Mesenchymal stem cell (in vitro differentiated cells and primary cell): ENCODE results near the gene BBS7.

ENCODE experiments used
- DNase-seq: peaks from one replicate; pipeline ENCODE4 v3.0.0-alpha.2; 2013
- H2AFZ ChIP-seq: one replicate; pipeline ENCODE4 v1.6.1; 2013; ENCODE audit warnings: low read depth, mild to moderate bottlenecking, control low read depth, inconsistent platforms, low read length, moderate library complexity
- H2AK5ac ChIP-seq: 2 replicates; pipeline ENCODE4 v1.6.1; 2013; ENCODE audit warnings: low read length, moderate library complexity, mild to moderate bottlenecking, inconsistent platforms; ENCODE audit not compliant: severe bottlenecking
- H2BK120ac ChIP-seq: one replicate; pipeline ENCODE4 v1.6.1; 2013; ENCODE audit warnings: low read depth, mild to moderate bottlenecking, inconsistent platforms, low read length, moderate library complexity
- H2BK12ac ChIP-seq, 2 experiments: one replicate each; pipeline ENCODE4 v1.6.1; 2013; ENCODE audit warnings: inconsistent platforms in 2 of 2, low read length in 2 of 2, mild to moderate bottlenecking in 2 of 2, moderate library complexity in 2 of 2, control low read depth in 1 of 2
- H2BK15ac ChIP-seq: one replicate; pipeline ENCODE4 v1.6.1; 2013; ENCODE audit warnings: mild to moderate bottlenecking, low read depth, inconsistent platforms; ENCODE audit not compliant: poor library complexity, severe bottlenecking
- H2BK5ac ChIP-seq: 2 replicates; pipeline ENCODE4 v1.6.1; 2013; ENCODE audit warnings: low read depth, mild to moderate bottlenecking, low read length, control low read depth, inconsistent platforms; ENCODE audit not compliant: poor library complexity, severe bottlenecking
- H3K14ac ChIP-seq, 2 experiments: one replicate each; pipeline ENCODE4 v1.6.1; 2013; ENCODE audit warnings: inconsistent platforms in 2 of 2, low read length in 2 of 2, control low read depth in 1 of 2, mild to moderate bottlenecking in 1 of 2, moderate library complexity in 1 of 2
- H3K18ac ChIP-seq, 2 experiments: one replicate each; pipeline ENCODE4 v1.6.1; 2013; ENCODE audit warnings: inconsistent platforms in 2 of 2, low read length in 2 of 2, control low read depth in 1 of 2, low read depth in 1 of 2, mild to moderate bottlenecking in 1 of 2
- H3K23ac ChIP-seq, 2 experiments: one replicate each; pipeline ENCODE4 v1.6.1; 2013; ENCODE audit warnings: inconsistent platforms in 2 of 2, low read length in 2 of 2, mild to moderate bottlenecking in 2 of 2, moderate library complexity in 2 of 2, control low read depth in 1 of 2
- H3K27ac ChIP-seq: 2 replicates; pipeline ENCODE4 v1.5.1; 2013; ENCODE audit warnings: mild to moderate bottlenecking, moderate library complexity, low read length, control low read depth, inconsistent platforms; ENCODE audit not compliant: poor library complexity, severe bottlenecking
- H3K27me3 ChIP-seq, 2 experiments: 2 replicates each; pipeline versions ENCODE4 v1.6.1 to v1.7.0; 2013; ENCODE audit warnings: low read length in 2 of 2, mild to moderate bottlenecking in 2 of 2, moderate library complexity in 2 of 2, control low read depth in 1 of 2, inconsistent platforms in 1 of 2; ENCODE audit not compliant: control insufficient read depth in 1 of 2, insufficient read depth in 1 of 2
- H3K36me3 ChIP-seq, 2 experiments: 2 replicates each; pipeline versions ENCODE4 v1.6.1 to v1.7.0; 2013; ENCODE audit warnings: low read length in 2 of 2, control low read depth in 1 of 2, inconsistent platforms in 1 of 2, low read depth in 1 of 2, mild to moderate bottlenecking in 1 of 2; ENCODE audit not compliant: insufficient read depth in 2 of 2, control insufficient read depth in 1 of 2
- H3K4ac ChIP-seq, 2 experiments: one replicate each; pipeline ENCODE4 v1.6.1; 2013; ENCODE audit warnings: inconsistent platforms in 2 of 2, low read length in 2 of 2, mild to moderate bottlenecking in 2 of 2, moderate library complexity in 2 of 2, control low read depth in 1 of 2, low read depth in 1 of 2
- H3K4me1 ChIP-seq: 2 replicates; pipeline ENCODE4 v1.6.1; 2013; ENCODE audit warnings: low read depth, low read length, control low read depth; ENCODE audit not compliant: control insufficient read depth, insufficient read depth
- H3K4me2 ChIP-seq: 2 replicates; pipeline ENCODE4 v1.6.1; 2013; ENCODE audit warnings: low read length, mild to moderate bottlenecking, inconsistent platforms; ENCODE audit not compliant: poor library complexity, severe bottlenecking
- H3K4me3 ChIP-seq, 2 experiments: 2 replicates each; pipeline versions ENCODE4 v1.5.1 to v1.7.0; 2013; ENCODE audit warnings: low read length in 2 of 2, mild to moderate bottlenecking in 2 of 2, control low read depth in 1 of 2, low read depth in 1 of 2; ENCODE audit not compliant: insufficient read depth in 1 of 2
- H3K79me1 ChIP-seq: replicated peaks from 2 replicates; pipeline ENCODE4 v1.6.1; 2013; ENCODE audit warnings: mild to moderate bottlenecking, control low read depth, low read length, inconsistent platforms; ENCODE audit not compliant: poor library complexity, severe bottlenecking
- H3K9ac ChIP-seq: 2 replicates; pipeline ENCODE4 v1.7.0; 2013; ENCODE audit warnings: mild to moderate bottlenecking, low read length, moderate library complexity
- H3K9me3 ChIP-seq: 2 replicates; pipeline ENCODE4 v1.7.0; 2013; ENCODE audit warnings: mild to moderate bottlenecking, low read length; ENCODE audit not compliant: control insufficient read depth
- H4K8ac ChIP-seq: one replicate; pipeline ENCODE4 v1.6.1; 2013; ENCODE audit warnings: inconsistent platforms, mild to moderate bottlenecking, low read length, moderate library complexity
- H4K91ac ChIP-seq: one replicate; pipeline ENCODE4 v1.6.1; 2013; ENCODE audit warnings: mild to moderate bottlenecking, low read length, inconsistent platforms
- WGBS: methylation state at CpG from one replicate; pipeline ENCODE4 v1.1.7; 2013; ENCODE audit warnings: mixed read lengths; 5-methylcytosine and 5-hydroxymethylcytosine counted together

BBS7 gene

GRCh38 chr4:121783210-121783609 is 87.1 kb downstream of the BBS7 start:
- H3K18ac ChIP-seq, result no peak overlapping the region

GRCh38 chr4:121778991-121779628 is 91.2 kb downstream of the BBS7 start:
- Histone ChIP-seq H2BK120ac (no peak overlapping the region), H3K4me1 (no peaks in the 10 kb centered on the region), H3K14ac (no peak overlapping the region), H4K8ac (no peak overlapping the region), H3K36me3 (no peaks in the 10 kb centered on the region), H3K4me3 (no peak overlapping the region), H3K27me3 (no peaks in the 10 kb centered on the region), H2BK12ac (no peak overlapping the region), H2AK5ac (no peak overlapping the region), H2BK5ac (no peak overlapping the region), H3K9me3 (peaks cover 2% of the 10 kb centered on the region), H2AFZ (no peak overlapping the region), H3K4me2 (no peak overlapping the region), H3K9ac (no peak overlapping the region), H3K4ac (no peak overlapping the region), H3K79me1 (no peaks in the 10 kb centered on the region), H2BK15ac (no peak overlapping the region), H3K27ac (no peak overlapping the region), H3K18ac (no peak overlapping the region), H3K23ac (no peak overlapping the region), H4K91ac (no peak overlapping the region)
- DNase-seq, result no peak
- WGBS, result 83% methylated on average over 5 of the region's 8 CpGs

More at GRCh38 chr4:121783210-121783609, 87.1 kb downstream of the BBS7 start:
- Histone ChIP-seq H3K4ac (no peak overlapping the region), H2BK12ac (no peak overlapping the region), H3K9ac (no peak overlapping the region), H3K9me3 (peaks cover 4% of the 10 kb centered on the region), H2BK15ac (no peak overlapping the region), H3K4me3 (no peak overlapping the region), H3K27me3 (no peaks in the 10 kb centered on the region), H3K4me1 (peaks cover 6% of the 10 kb centered on the region), H2BK5ac (no peak overlapping the region), H3K4me2 (no peak overlapping the region), H2AK5ac (no peak overlapping the region), H3K14ac (no peak overlapping the region), H3K23ac (no peak overlapping the region), H3K27ac (no peak overlapping the region), H4K91ac (no peak overlapping the region), H4K8ac (no peak overlapping the region), H2AFZ (no peak overlapping the region), H2BK120ac (no peak overlapping the region), H3K79me1 (no peaks in the 10 kb centered on the region), H3K36me3 (no peaks in the 10 kb centered on the region)
- DNase-seq, result no peak
- no CpG with 5 or more reads among the region's 1 CpG for whole genome bisulfite sequencing

- no peak for DNase-seq
- H2AK5ac ChIP-seq, result no peak overlapping the region
- no peak overlapping the region for H2BK12ac ChIP-seq
- WGBS, result 53% methylated on average over 1 of the region's 3 CpGs
- H2BK120ac ChIP-seq, result no peak overlapping the region
- no peak overlapping the region for H2BK5ac ChIP-seq
- no peak overlapping the region for H3K27ac ChIP-seq
- H2BK15ac ChIP-seq, result no peak overlapping the region
- no peak overlapping the region for H3K18ac ChIP-seq
- no peak overlapping the region for H3K4me2 ChIP-seq
- H4K91ac ChIP-seq, result no peak overlapping the region
- no peaks in the 10 kb centered on the region for H3K36me3 ChIP-seq
- no peaks in the 10 kb centered on the region for H3K9me3 ChIP-seq
- no peak overlapping the region for H3K9ac ChIP-seq
- no peak overlapping the region for H3K4me3 ChIP-seq
- H3K14ac ChIP-seq, result no peak overlapping the region
- no peak overlapping the region for H4K8ac ChIP-seq
- no peaks in the 10 kb centered on the region for H3K4me1 ChIP-seq
- no peaks in the 10 kb centered on the region for H3K27me3 ChIP-seq
- H3K4ac ChIP-seq, result no peak overlapping the region
- no peaks in the 10 kb centered on the region for H3K79me1 ChIP-seq
- H2AFZ ChIP-seq, result no peak overlapping the region
- no peak overlapping the region for H3K23ac ChIP-seq
Measured at GRCh38 chr4:121777625-121778024, 92.6 kb downstream of the BBS7 start.

DNA sequence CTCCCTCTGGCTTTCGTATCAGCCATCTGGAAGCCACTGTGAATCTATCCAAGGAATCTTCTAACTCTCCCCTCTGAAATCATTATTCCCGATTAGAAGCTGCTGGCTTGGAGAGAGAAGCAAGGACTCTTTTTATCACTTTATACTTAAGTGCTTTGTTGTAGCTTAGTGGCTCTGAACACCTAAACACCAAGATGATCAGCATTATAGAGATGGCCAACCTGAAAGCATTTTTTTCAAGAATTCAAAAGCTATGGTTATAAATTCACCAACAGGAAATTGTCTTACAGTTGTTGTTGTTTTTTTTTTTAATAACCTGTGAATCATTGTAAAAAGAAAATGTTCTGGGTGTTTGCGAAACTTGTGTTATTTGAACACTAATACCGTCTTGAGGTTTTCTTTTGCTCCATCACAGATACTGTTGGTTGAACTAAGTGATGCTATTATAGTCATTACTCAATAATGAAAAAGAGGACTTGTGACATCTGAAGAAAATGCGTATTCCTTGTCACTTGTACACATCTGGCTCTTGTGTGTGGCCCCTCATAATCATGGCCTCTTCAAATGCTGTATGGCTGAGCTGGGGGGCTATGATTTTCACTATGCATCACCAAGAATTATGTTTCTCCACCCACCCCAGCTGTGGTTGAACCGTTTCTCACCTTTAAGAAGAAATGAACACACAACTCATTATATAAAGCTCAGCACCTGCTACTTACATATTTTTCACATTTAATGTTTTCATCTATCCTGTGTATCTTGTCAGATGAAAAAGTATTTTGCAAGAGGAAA is 93.5 kb downstream of the BBS7 start:
- Histone ChIP-seq H3K4me1 (no peaks in the 10 kb centered on the region), H3K14ac (no peak overlapping the region), H3K27me3 (no peaks in the 10 kb centered on the region), H3K4ac (no peak overlapping the region), H3K79me1 (no peaks in the 10 kb centered on the region), H4K8ac (no peak overlapping the region), H2BK5ac (no peak overlapping the region), H3K4me2 (no peak overlapping the region), H2AFZ (no peak overlapping the region), H3K36me3 (no peaks in the 10 kb centered on the region), H3K9me3 (no peaks in the 10 kb centered on the region), H3K23ac (no peak overlapping the region), H3K4me3 (no peak overlapping the region), H2AK5ac (no peak overlapping the region), H3K18ac (no peak overlapping the region), H2BK15ac (no peak overlapping the region), H2BK12ac (no peak overlapping the region), H3K9ac (no peak overlapping the region), H2BK120ac (no peak overlapping the region), H4K91ac (no peak overlapping the region), H3K27ac (no peak overlapping the region)
- WGBS, result 86% methylated on average over 5 of the region's 6 CpGs
- DNase-seq, result no peak
